Prostate gland (tissue), 2 donors: ENCODE results near the gene ZNF492. TPM values are rescaled to one million over a fixed set of nuclear protein-coding genes. Genes with fewer than 3 reads are reported as not detected.

Experiments used
- DNase-seq: peaks from one replicate; pipeline ENCODE4 v3.0.0-alpha.2; 2019; ENCODE audit warnings: low spot score
- H3K27ac ChIP-seq, 2 donors: fragments of 200-600 bp; sonication (generic); 2 replicates each; pipeline ENCODE4 v1.5.1; 2017 to 2019
- H3K27me3 ChIP-seq: fragments of 200-600 bp; sonication (generic); replicated peaks from 2 replicates; pipeline ENCODE4 v1.5.1; 2019; ENCODE audit not compliant: insufficient read depth
- H3K36me3 ChIP-seq, 2 donors: fragments of 200-600 bp; sonication (generic); 1 replicate in 1 of 2; 2 replicates in 1 of 2; pipeline versions ENCODE4 v1.5.1 to v1.8.1; 2017 to 2019
- H3K4me1 ChIP-seq: fragments of 200-600 bp; sonication (generic); replicated peaks from 2 replicates; pipeline ENCODE4 v1.5.1; 2019
- H3K4me3 ChIP-seq, 2 donors: fragments of 200-600 bp; sonication (generic); 2 replicates each; pipeline ENCODE4 v1.5.1; 2017 to 2019
- H3K9me3 ChIP-seq: fragments of 200-600 bp; sonication (generic); 2 replicates; pipeline ENCODE4 v1.5.1; 2017
- CTCF ChIP-seq, 4 experiments: fragments of 200-600 bp in 2 of 4; fragments of 450-650 bp in 2 of 4; sonication (generic) in 2 of 4; IDR thresholded peaks; 1 replicate in 3 of 4; 2 replicates in 1 of 4; pipeline ENCODE4 v1.5.1; 2016 to 2019; ENCODE audit warnings: antibody characterized with exemption in 4 of 4, mild to moderate bottlenecking in 2 of 4, moderate library complexity in 2 of 4
- POLR2A ChIP-seq: fragments of 450-650 bp; IDR thresholded peaks from one replicate; pipeline ENCODE4 v1.6.1; 2016; ENCODE audit warnings: antibody characterized with exemption, mild to moderate bottlenecking
- POLR2AphosphoS5 ChIP-seq: sonication (generic); formaldehyde crosslinking; IDR thresholded peaks from one replicate; pipeline ENCODE4 v1.6.1; 2017; ENCODE audit warnings: antibody characterized with exemption
- WGBS: methylation state at CpG from one replicate; pipeline ENCODE4 v1.1.5; 2018; 5-methylcytosine and 5-hydroxymethylcytosine counted together
- intact Hi-C: fragments of 100-400 bp; cut with DNase I; formaldehyde crosslinking; loops from one replicate; pipeline ENCODE4 v1.14.2; 2022
- total RNA-seq, 2 donors: library from RNA; depleted of rRNA; stranded (reverse); fragments of >200 nt; gene quantifications; one replicate each; pipeline ENCODE4 v1.1.0, GENCODE V29; 2016

Gene ZNF492
- total RNA-seq, 2 donors from 2014 or later = 0.32 to 0.97 TPM

GRCh38 chr19:22622020-22622419, 12.1 kb upstream of the ZNF492 start:
- no peak for DNase-seq
- TF ChIP-seq POLR2A (no peak), POLR2AphosphoS5 (no peak), CTCF (IDR thresholded peaks at IDR 0.05) (no peak)
- H3K4me1 ChIP-seq = no peaks in the 10 kb centered on the region
- no peaks in the 10 kb centered on the region for H3K9me3 ChIP-seq
- intact Hi-C loops = no loop called here
- WGBS = 77% methylated on average over 1 of the region's 1 CpG
- H3K36me3 ChIP-seq = no peaks in the 10 kb centered on the region
- no peaks in the 10 kb centered on the region for H3K27me3 ChIP-seq
- no peak overlapping the region for H3K4me3 ChIP-seq
- H3K27ac ChIP-seq = no peak overlapping the region

- no peaks in the 10 kb centered on the region for H3K4me1 ChIP-seq
- no peaks in the 10 kb centered on the region for H3K27me3 ChIP-seq
- WGBS = 4% methylated on average over 59 of the region's 71 CpGs
- no peak for DNase-seq
- H3K36me3 ChIP-seq = no peaks in the 10 kb centered on the region
- H3K27ac ChIP-seq = no peak overlapping the region
- H3K9me3 ChIP-seq = no peaks in the 10 kb centered on the region
- TF ChIP-seq POLR2AphosphoS5 (no peak), CTCF (IDR thresholded peaks at IDR 0.05) (no peak)
- H3K4me3 ChIP-seq = no peak overlapping the region
- intact Hi-C loops = no loop called here
These were observed 11.0 kb upstream of the ZNF492 start for GRCh38 chr19:22622901-22623840.

- Histone ChIP-seq H3K27me3 (no peaks in the 10 kb centered on the region), H3K36me3 (no peaks in the 10 kb centered on the region), H3K4me3 (no peak overlapping the region), H3K27ac (no peak overlapping the region), H3K4me1 (no peaks in the 10 kb centered on the region), H3K9me3 (no peaks in the 10 kb centered on the region)
- 48% methylated on average over 16 of the region's 16 CpGs for WGBS
- intact Hi-C loops = no loop called here
- DNase-seq = no peak
- TF ChIP-seq CTCF (IDR thresholded peaks at IDR 0.05) (no peak), POLR2A (no peak), POLR2AphosphoS5 (no peak)
These were observed 10.3 kb upstream of the ZNF492 start for GRCh38 chr19:22623841-22624221.

GRCh38 chr19:22625266-22626035, 8.7 kb upstream of the ZNF492 start:
- no peak for DNase-seq
- H3K9me3 ChIP-seq = no peaks in the 10 kb centered on the region
- WGBS = 62% methylated on average over 8 of the region's 8 CpGs
- H3K27me3 ChIP-seq = no peaks in the 10 kb centered on the region
- no peak overlapping the region for H3K4me3 ChIP-seq
- H3K36me3 ChIP-seq = no peaks in the 10 kb centered on the region
- H3K4me1 ChIP-seq = no peaks in the 10 kb centered on the region
- intact Hi-C loops = no loop called here
- TF ChIP-seq CTCF (IDR thresholded peaks at IDR 0.05) (no peak), POLR2A (no peak), POLR2AphosphoS5 (no peak)
- no peak overlapping the region for H3K27ac ChIP-seq
